Naive B cell (primary cell): ENCODE results near the gene CLIC3. TPM values are rescaled to one million over a fixed set of nuclear protein-coding genes. Genes with fewer than 3 reads are reported as not detected.

Experiments
- ATAC-seq, 2 donors: fragments of 150-1000 bp; cut with Tn5 transposase; 2 replicates each; pipeline ENCODE4 v1.10.0; 2021; ENCODE audit warnings: low read depth in 2 of 2, mild to moderate bottlenecking in 2 of 2, moderate library complexity in 2 of 2
- DNase-seq: peaks from one replicate; pipeline ENCODE4 v3.0.0; 2022
- H3K27ac Mint-ChIP-seq, 6 donors: one replicate each; pipeline ENCODE4 v1.8.0; 2020 to 2022; ENCODE audit warnings: mild to moderate bottlenecking in 6 of 6, mixed read lengths in 6 of 6, moderate library complexity in 5 of 6, inconsistent platforms in 2 of 6
- H3K27me3 Mint-ChIP-seq, 3 donors: one replicate each; pipeline ENCODE4 v1.8.0; 2021 to 2022; ENCODE audit warnings: mixed read lengths in 3 of 3, mild to moderate bottlenecking in 1 of 3
- H3K36me3 Mint-ChIP-seq, 2 donors: one replicate each; pipeline ENCODE4 v1.8.0; 2020 to 2022; ENCODE audit warnings: mixed read lengths in 2 of 2, inconsistent platforms in 1 of 2, mild to moderate bottlenecking in 1 of 2
- H3K4me1 Mint-ChIP-seq, 3 donors: one replicate each; pipeline ENCODE4 v1.8.0; 2020 to 2022; ENCODE audit warnings: mixed read lengths in 3 of 3, inconsistent platforms in 1 of 3, mild to moderate bottlenecking in 1 of 3, moderate library complexity in 1 of 3
- H3K4me3 Mint-ChIP-seq, 8 donors: one replicate each; pipeline ENCODE4 v1.8.0; 2020 to 2022; ENCODE audit warnings: mild to moderate bottlenecking in 8 of 8, mixed read lengths in 8 of 8, moderate library complexity in 8 of 8, inconsistent platforms in 2 of 8
- H3K9me3 Mint-ChIP-seq, 7 donors: one replicate each; pipeline ENCODE4 v1.8.0; 2020 to 2022; ENCODE audit warnings: mixed read lengths in 7 of 7, mild to moderate bottlenecking in 5 of 7, inconsistent platforms in 2 of 7, moderate library complexity in 1 of 7
- polyA plus RNA-seq, 6 donors: library from polyadenylated mRNA; unstranded; fragments of 300-500 nt; fragmentation: Illumina TruSeq; gene quantifications; one replicate each; pipeline ENCODE4 v1.2.3, GENCODE V29; 2021; ENCODE audit warnings: low read depth in 6 of 6

CLIC3 gene
- polyA plus RNA-seq, 6 donors from 2014 or later: 0.82 to 2.7 (median 1.1) TPM; not detected in 1

GRCh38 chr9:136994888-136995230 lies 1.5 kb downstream of the CLIC3 start:
- peaks cover 0 to 2% (median 0%) of the 10 kb centered on the region in 7 donors for H3K9me3 Mint-ChIP-seq
- H3K36me3 Mint-ChIP-seq: no peaks in the 10 kb centered on the region
- H3K4me1 Mint-ChIP-seq: peaks cover 16 to 49% (median 48%) of the 10 kb centered on the region in 3 donors
- no peak overlapping the region for H3K4me3 Mint-ChIP-seq
- peak overlapping the region in 1 of 6 donors; percentile 69 for H3K27ac Mint-ChIP-seq
- no peak for ATAC-seq
- H3K27me3 Mint-ChIP-seq: peaks cover 3 to 24% (median 6%) of the 10 kb centered on the region in 3 donors
- DNase-seq: no peak

GRCh38 chr9:136994180-136994887 lies 2.0 kb downstream of the CLIC3 start:
- Mint-ChIP-seq H3K27me3 (peaks cover 3 to 25% (median 6%) of the 10 kb centered on the region in 3 donors), H3K4me3 (peak overlapping the region in 2 of 8 donors; percentile 85 to 87), H3K36me3 (no peaks in the 10 kb centered on the region), H3K4me1 (peaks cover 15 to 43% (median 42%) of the 10 kb centered on the region in 3 donors), H3K27ac (peak overlapping the region in 1 of 6 donors; percentile 93), H3K9me3 (peaks cover 0 to 2% (median 0%) of the 10 kb centered on the region in 7 donors)
- DNase-seq (no peak), ATAC-seq (no peak)

- H3K27ac Mint-ChIP-seq: peak overlapping the region; percentile 86 to 96 (median 94)
- H3K4me3 Mint-ChIP-seq: peak overlapping the region; percentile 59 to 92 (median 87)
- no peak for ATAC-seq
- no peak for DNase-seq
- no peaks in the 10 kb centered on the region for H3K36me3 Mint-ChIP-seq
- H3K4me1 Mint-ChIP-seq: peaks cover 10 to 32% (median 32%) of the 10 kb centered on the region in 3 donors
- H3K9me3 Mint-ChIP-seq: peaks cover 0 to 2% (median 0%) of the 10 kb centered on the region in 7 donors
- peaks cover 8 to 22% (median 9%) of the 10 kb centered on the region in 3 donors for H3K27me3 Mint-ChIP-seq
These were observed 3.5 kb downstream of the CLIC3 start for GRCh38 chr9:136992819-136993369.

- H3K27me3 Mint-ChIP-seq: peaks cover 7 to 23% (median 11%) of the 10 kb centered on the region in 3 donors
- ATAC-seq (peak; percentile 84 to 87), DNase-seq (peak; percentile 90)
- H3K27ac Mint-ChIP-seq: peak within 1 kb of the TSS; percentile 86 to 96 (median 94)
- H3K4me1 Mint-ChIP-seq: peaks cover 6 to 26% (median 26%) of the 10 kb centered on the region in 3 donors
- H3K36me3 Mint-ChIP-seq: no peaks in the 10 kb centered on the region
- peak within 1 kb of the TSS; percentile 59 to 92 (median 87) for H3K4me3 Mint-ChIP-seq
- H3K9me3 Mint-ChIP-seq: peaks cover 0 to 2% (median 0%) of the 10 kb centered on the region in 7 donors
These were observed 4.2 kb downstream of the CLIC3 start, which contains the start of gene PAXX for GRCh38 chr9:136991993-136992818. Gene PAXX (plus strand): TSS chr9:136992422. CDS start chr9:136992444, 22 bp downstream.

GRCh38 chr9:136990242-136990911 lies 6.0 kb downstream of the CLIC3 start:
- DNase-seq (no peak), ATAC-seq (no peak)
- Mint-ChIP-seq H3K27me3 (peaks cover 7 to 27% (median 16%) of the 10 kb centered on the region in 3 donors), H3K4me3 (peak overlapping the region in 6 of 8 donors; percentile 59 to 89 (median 81)), H3K4me1 (peaks cover 6 to 19% (median 19%) of the 10 kb centered on the region in 3 donors), H3K27ac (peak overlapping the region in 3 of 6 donors; percentile 5 to 77 (median 74)), H3K9me3 (peaks cover 0 to 2% (median 0%) of the 10 kb centered on the region in 7 donors), H3K36me3 (no peaks in the 10 kb centered on the region)

- Mint-ChIP-seq H3K27me3 (peaks cover 10 to 32% (median 21%) of the 10 kb centered on the region in 3 donors), H3K27ac (no peak overlapping the region), H3K36me3 (peaks cover 0 to 5% of the 10 kb centered on the region in 2 donors), H3K4me3 (peak overlapping the region in 1 of 8 donors; percentile 70), H3K9me3 (peaks cover 0 to 2% (median 0%) of the 10 kb centered on the region in 7 donors), H3K4me1 (peaks cover 8 to 19% (median 18%) of the 10 kb centered on the region in 3 donors)
- DNase-seq (no peak), ATAC-seq (no peak)
These were observed 7.5 kb downstream of the CLIC3 start for GRCh38 chr9:136988872-136989271.

GRCh38 chr9:136985853-136986252 lies 10.5 kb downstream of the CLIC3 start:
- H3K27me3 Mint-ChIP-seq: peaks cover 13 to 60% (median 29%) of the 10 kb centered on the region in 3 donors
- no peak for ATAC-seq
- no peak for DNase-seq
- peaks cover 0 to 2% (median 0%) of the 10 kb centered on the region in 7 donors for H3K9me3 Mint-ChIP-seq
- peaks cover 0 to 8% of the 10 kb centered on the region in 2 donors for H3K36me3 Mint-ChIP-seq
- no peak overlapping the region for H3K4me3 Mint-ChIP-seq
- no peak overlapping the region for H3K27ac Mint-ChIP-seq
- H3K4me1 Mint-ChIP-seq: peaks cover 0 to 4% (median 2%) of the 10 kb centered on the region in 3 donors

- H3K27ac Mint-ChIP-seq: no peak overlapping the region
- DNase-seq: no peak
- ATAC-seq: peak; percentile 27 to 32
- H3K4me3 Mint-ChIP-seq: no peak overlapping the region
- H3K4me1 Mint-ChIP-seq: peaks cover 0 to 4% (median 2%) of the 10 kb centered on the region in 3 donors
- H3K27me3 Mint-ChIP-seq: peaks cover 13 to 65% (median 36%) of the 10 kb centered on the region in 3 donors
- H3K9me3 Mint-ChIP-seq: peaks cover 0 to under 1% (median 0%) of the 10 kb centered on the region in 7 donors
- peaks cover 0 to 8% of the 10 kb centered on the region in 2 donors for H3K36me3 Mint-ChIP-seq
These were observed 11.3 kb downstream of the CLIC3 start for GRCh38 chr9:136985027-136985602.

GRCh38 chr9:136984464-136985026 lies 11.8 kb downstream of the CLIC3 start:
- H3K9me3 Mint-ChIP-seq: no peaks in the 10 kb centered on the region
- DNase-seq (no peak), ATAC-seq (peak in 1 of 2 donors; percentile 16)
- no peak overlapping the region for H3K27ac Mint-ChIP-seq
- peaks cover 0 to 8% of the 10 kb centered on the region in 2 donors for H3K36me3 Mint-ChIP-seq
- H3K4me3 Mint-ChIP-seq: no peak overlapping the region
- peaks cover 0 to 4% (median 2%) of the 10 kb centered on the region in 3 donors for H3K4me1 Mint-ChIP-seq
- H3K27me3 Mint-ChIP-seq: peaks cover 13 to 67% (median 38%) of the 10 kb centered on the region in 3 donors

GRCh38 chr9:136983656-136984314 lies 12.6 kb downstream of the CLIC3 start:
- Mint-ChIP-seq H3K36me3 (peaks cover 0 to 8% of the 10 kb centered on the region in 2 donors), H3K27ac (no peak overlapping the region), H3K4me3 (peak overlapping the region in 1 of 8 donors; percentile 17), H3K4me1 (peaks cover 0 to 4% (median 2%) of the 10 kb centered on the region in 3 donors), H3K27me3 (peaks cover 13 to 69% (median 38%) of the 10 kb centered on the region in 3 donors), H3K9me3 (no peaks in the 10 kb centered on the region)
- no peak for DNase-seq
- no peak for ATAC-seq

- DNase-seq: no peak
- peaks cover 0 to 4% (median 2%) of the 10 kb centered on the region in 3 donors for H3K4me1 Mint-ChIP-seq
- peaks cover 0 to 8% of the 10 kb centered on the region in 2 donors for H3K36me3 Mint-ChIP-seq
- ATAC-seq: no peak
- H3K9me3 Mint-ChIP-seq: no peaks in the 10 kb centered on the region
- H3K4me3 Mint-ChIP-seq: no peak overlapping the region
- no peak overlapping the region for H3K27ac Mint-ChIP-seq
- H3K27me3 Mint-ChIP-seq: peaks cover 10 to 68% (median 36%) of the 10 kb centered on the region in 3 donors
These were observed 13.2 kb downstream of the CLIC3 start for GRCh38 chr9:136983167-136983566.
